ENCODE measurements around the gene NSMCE4A.
"Not testable (repeated sequence)": the region's sequence is repeated elsewhere in the genome, so short reads cannot be mapped to it uniquely, and the experiment has no call there.

NSMCE4A gene

GRCh38 chr10:121988361-121989324, 13.6 kb upstream of the NSMCE4A start, which contains the start of gene TACC2:
TACC2 (plus strand) TSS chr10:121989163; CDS start chr10:122021982, 32,819 bp downstream.
- no peak for DNase-seq

GRCh38 chr10:121984463-121984862, 9.4 kb upstream of the NSMCE4A start:
- DNase-seq: no peak

- DNase-seq: no peak
Observed at GRCh38 chr10:121983852-121984251, 8.8 kb upstream of the NSMCE4A start.

GRCh38 chr10:121981346-121981745, 6.3 kb upstream of the NSMCE4A start:
- no peak for DNase-seq

GRCh38 chr10:121978511-121978910, 3.5 kb upstream of the NSMCE4A start:
- no peak for DNase-seq

- no peak for DNase-seq
Observed at GRCh38 chr10:121976607-121977006, 1.6 kb upstream of the NSMCE4A start.

GRCh38 chr10:121975295-121976086, 474 bp upstream of the NSMCE4A start:
- DNase-seq: no peak

GRCh38 chr10:121974019-121974534, 940 bp downstream of the NSMCE4A start:
- DNase-seq: no peak

GRCh38 chr10:121969086-121969485, 5.9 kb downstream of the NSMCE4A start:
- not testable (repeated sequence) for DNase-seq

GRCh38 chr10:121965996-121966395, 9.0 kb downstream of the NSMCE4A start:
- DNase-seq: no peak

- no peak for DNase-seq
Observed at GRCh38 chr10:121961456-121961855, 13.6 kb downstream of the NSMCE4A start.

- no peak for DNase-seq
Observed at GRCh38 chr10:121959671-121960070, 15.3 kb downstream of the NSMCE4A start.

- DNase-seq: no peak
Observed at GRCh38 chr10:121956111-121957061, 18.6 kb downstream of the NSMCE4A start.

GRCh38 chr10:121952226-121952625, 22.8 kb downstream of the NSMCE4A start:
- DNase-seq: no peak

GRCh38 chr10:121949451-121949850, 25.6 kb downstream of the NSMCE4A start:
- no peak for DNase-seq

- DNase-seq: no peak
Observed at GRCh38 chr10:121949049-121949448, 26.0 kb downstream of the NSMCE4A start.

GRCh38 chr10:121947343-121948330, 27.4 kb downstream of the NSMCE4A start:
- DNase-seq: no peak

GRCh38 chr10:121942749-121943416, 32.1 kb downstream of the NSMCE4A start:
- no peak for DNase-seq

- no peak for DNase-seq
Observed at GRCh38 chr10:121941532-121941931, 33.5 kb downstream of the NSMCE4A start.

- DNase-seq: no peak
Observed at GRCh38 chr10:121936295-121936694, 38.7 kb downstream of the NSMCE4A start.

All from CD4-positive, alpha-beta T cell treated with Interleukin-17A for 1 hour (primary cell).